Endothelial cell (in vitro differentiated cells): Measurements from ENCODE around the gene C4B. TPM values are rescaled to one million over a fixed set of nuclear protein-coding genes. Genes with fewer than 3 reads are reported as not detected.

Experiments
- DNase-seq: peaks from one replicate; pipeline ENCODE4 v3.0.0; 2021; ENCODE audit warnings: low spot score
- H3K27ac Mint-ChIP-seq: one replicate; pipeline ENCODE4 v1.8.0; 2021; ENCODE audit warnings: mixed read lengths, inconsistent platforms; ENCODE audit not compliant: unreplicated experiment
- H3K27me3 Mint-ChIP-seq: one replicate; pipeline ENCODE4 v1.8.0; 2021; ENCODE audit warnings: mild to moderate bottlenecking, moderate library complexity, mixed read lengths, inconsistent platforms; ENCODE audit not compliant: unreplicated experiment
- H3K36me3 Mint-ChIP-seq: one replicate; pipeline ENCODE4 v1.8.0; 2021; ENCODE audit warnings: mild to moderate bottlenecking, low read depth, mixed read lengths, inconsistent platforms; ENCODE audit not compliant: unreplicated experiment
- H3K4me1 Mint-ChIP-seq: one replicate; pipeline ENCODE4 v1.8.0; 2021; ENCODE audit warnings: mild to moderate bottlenecking, mixed read lengths, inconsistent platforms; ENCODE audit not compliant: unreplicated experiment
- H3K4me3 Mint-ChIP-seq: one replicate; pipeline ENCODE4 v1.8.0; 2021; ENCODE audit warnings: mild to moderate bottlenecking, mixed read lengths, inconsistent platforms; ENCODE audit not compliant: unreplicated experiment
- H3K9me3 Mint-ChIP-seq: one replicate; pipeline ENCODE4 v1.8.0; 2021; ENCODE audit warnings: mixed read lengths, inconsistent platforms; ENCODE audit not compliant: unreplicated experiment
- total RNA-seq: library from RNA; stranded (reverse); fragmentation: NEBNext Ultra II Directional; extraction: Animal tissue kit (Norgen Biotek cat#: 25700); gene quantifications from one replicate; pipeline ENCODE4 v1.2.1, GENCODE V29; 2021; ENCODE audit not compliant: unreplicated experiment
- TF ChIP-seq, protein P1 (sequence below): fragments of 200-600 bp; sonication (generic); IDR thresholded peaks from one replicate; pipeline ENCODE4 v1.5.0; 2021; ENCODE audit warnings: antibody characterized with exemption; ENCODE audit not compliant: unreplicated experiment

The C4B gene
- total RNA-seq, 1 donor from 2014 or later = 4.6 TPM

DNA sequence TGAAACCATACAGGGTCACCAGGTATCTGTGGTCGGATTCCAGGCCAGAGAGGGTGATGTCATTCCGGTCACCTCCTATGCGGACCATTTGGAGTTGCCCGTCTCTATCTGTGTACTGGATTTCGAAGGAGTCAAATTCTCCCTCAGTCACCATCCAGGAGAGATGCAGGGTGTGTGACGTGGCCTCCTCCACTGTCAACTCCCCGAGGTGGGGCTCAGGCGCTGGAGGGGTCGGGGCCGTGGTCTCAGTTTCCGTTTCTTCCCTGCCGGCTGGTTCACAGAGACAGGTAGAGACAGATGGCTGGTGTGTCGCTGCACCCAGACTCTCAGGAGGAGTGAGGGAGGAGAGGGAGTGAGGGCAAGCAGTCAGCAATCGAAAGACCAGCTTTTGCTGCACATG, 54.3 kb downstream of the C4B start:
- Mint-ChIP-seq H3K4me3 (no peak overlapping the region), H3K27me3 (peaks cover 2% of the 10 kb centered on the region), H3K4me1 (no peaks in the 10 kb centered on the region), H3K36me3 (no peaks in the 10 kb centered on the region), H3K27ac (no peak overlapping the region), H3K9me3 (no peaks in the 10 kb centered on the region)
- no peak for DNase-seq
- TF ChIP-seq, protein P1, sequence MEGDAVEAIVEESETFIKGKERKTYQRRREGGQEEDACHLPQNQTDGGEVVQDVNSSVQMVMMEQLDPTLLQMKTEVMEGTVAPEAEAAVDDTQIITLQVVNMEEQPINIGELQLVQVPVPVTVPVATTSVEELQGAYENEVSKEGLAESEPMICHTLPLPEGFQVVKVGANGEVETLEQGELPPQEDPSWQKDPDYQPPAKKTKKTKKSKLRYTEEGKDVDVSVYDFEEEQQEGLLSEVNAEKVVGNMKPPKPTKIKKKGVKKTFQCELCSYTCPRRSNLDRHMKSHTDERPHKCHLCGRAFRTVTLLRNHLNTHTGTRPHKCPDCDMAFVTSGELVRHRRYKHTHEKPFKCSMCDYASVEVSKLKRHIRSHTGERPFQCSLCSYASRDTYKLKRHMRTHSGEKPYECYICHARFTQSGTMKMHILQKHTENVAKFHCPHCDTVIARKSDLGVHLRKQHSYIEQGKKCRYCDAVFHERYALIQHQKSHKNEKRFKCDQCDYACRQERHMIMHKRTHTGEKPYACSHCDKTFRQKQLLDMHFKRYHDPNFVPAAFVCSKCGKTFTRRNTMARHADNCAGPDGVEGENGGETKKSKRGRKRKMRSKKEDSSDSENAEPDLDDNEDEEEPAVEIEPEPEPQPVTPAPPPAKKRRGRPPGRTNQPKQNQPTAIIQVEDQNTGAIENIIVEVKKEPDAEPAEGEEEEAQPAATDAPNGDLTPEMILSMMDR = no peak

DNA sequence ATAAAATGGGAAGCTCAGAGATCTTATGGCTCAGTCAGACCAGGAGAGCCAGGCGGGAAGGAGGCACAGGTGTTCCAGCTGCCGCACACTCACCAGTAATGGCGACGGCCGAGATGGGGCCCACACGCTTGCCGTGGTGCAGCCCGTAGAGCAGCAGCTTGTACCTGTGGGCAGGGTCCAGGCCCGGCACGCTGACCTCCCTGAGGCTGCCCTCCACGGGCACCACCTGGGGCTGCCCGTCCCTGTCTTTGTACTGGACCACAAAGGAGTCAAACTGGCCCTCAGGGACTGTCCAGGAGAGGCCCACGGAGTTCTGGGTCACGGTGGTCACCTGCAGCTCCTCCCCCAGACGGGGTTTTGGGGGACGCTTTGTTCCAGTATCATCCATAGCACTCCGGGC, 54.9 kb downstream of the C4B start:
- H3K9me3 Mint-ChIP-seq = no peaks in the 10 kb centered on the region
- DNase-seq = no peak
- H3K27me3 Mint-ChIP-seq = peaks cover 2% of the 10 kb centered on the region
- no peaks in the 10 kb centered on the region for H3K4me1 Mint-ChIP-seq
- H3K36me3 Mint-ChIP-seq = no peaks in the 10 kb centered on the region
- TF ChIP-seq, protein P1 = no peak
- no peak overlapping the region for H3K27ac Mint-ChIP-seq
- H3K4me3 Mint-ChIP-seq = no peak overlapping the region

DNA sequence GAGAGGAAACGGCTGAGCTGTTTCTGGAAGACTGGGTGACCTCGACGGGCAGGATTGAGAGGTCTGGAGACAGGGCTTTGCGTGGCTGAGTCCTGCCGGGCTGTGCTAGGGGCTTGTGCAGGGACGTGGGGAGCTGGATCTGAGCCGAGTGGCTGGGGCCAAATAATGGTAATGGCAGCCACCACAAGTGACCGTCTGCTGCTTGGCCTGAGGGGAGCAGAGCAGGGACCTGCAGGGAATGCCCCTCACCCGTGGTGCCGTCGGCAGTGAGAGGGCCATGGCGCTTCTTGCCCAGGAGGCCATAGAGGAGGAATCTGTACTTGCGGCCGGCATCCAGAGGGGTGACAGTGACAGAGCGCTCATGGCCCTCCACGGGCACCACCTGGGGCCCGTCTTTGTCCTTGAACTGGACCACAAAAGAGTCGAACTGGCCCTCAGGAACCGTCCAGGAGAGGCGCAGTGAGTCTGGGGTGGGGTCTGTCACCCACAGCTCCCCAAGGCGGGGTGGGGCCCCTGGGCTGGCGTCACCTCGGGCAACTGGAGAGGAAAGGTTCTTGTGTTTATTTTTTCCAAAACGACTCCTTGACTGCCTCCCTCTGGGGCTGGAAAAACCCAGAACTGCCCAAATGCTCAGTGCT, 55.4 kb downstream of the C4B start:
- H3K4me3 Mint-ChIP-seq = no peak overlapping the region
- H3K27me3 Mint-ChIP-seq = peaks cover 2% of the 10 kb centered on the region
- no peak for DNase-seq
- TF ChIP-seq, protein P1 = no peak
- H3K36me3 Mint-ChIP-seq = no peaks in the 10 kb centered on the region
- no peak overlapping the region for H3K27ac Mint-ChIP-seq
- H3K9me3 Mint-ChIP-seq = no peaks in the 10 kb centered on the region
- H3K4me1 Mint-ChIP-seq = no peaks in the 10 kb centered on the region

DNA sequence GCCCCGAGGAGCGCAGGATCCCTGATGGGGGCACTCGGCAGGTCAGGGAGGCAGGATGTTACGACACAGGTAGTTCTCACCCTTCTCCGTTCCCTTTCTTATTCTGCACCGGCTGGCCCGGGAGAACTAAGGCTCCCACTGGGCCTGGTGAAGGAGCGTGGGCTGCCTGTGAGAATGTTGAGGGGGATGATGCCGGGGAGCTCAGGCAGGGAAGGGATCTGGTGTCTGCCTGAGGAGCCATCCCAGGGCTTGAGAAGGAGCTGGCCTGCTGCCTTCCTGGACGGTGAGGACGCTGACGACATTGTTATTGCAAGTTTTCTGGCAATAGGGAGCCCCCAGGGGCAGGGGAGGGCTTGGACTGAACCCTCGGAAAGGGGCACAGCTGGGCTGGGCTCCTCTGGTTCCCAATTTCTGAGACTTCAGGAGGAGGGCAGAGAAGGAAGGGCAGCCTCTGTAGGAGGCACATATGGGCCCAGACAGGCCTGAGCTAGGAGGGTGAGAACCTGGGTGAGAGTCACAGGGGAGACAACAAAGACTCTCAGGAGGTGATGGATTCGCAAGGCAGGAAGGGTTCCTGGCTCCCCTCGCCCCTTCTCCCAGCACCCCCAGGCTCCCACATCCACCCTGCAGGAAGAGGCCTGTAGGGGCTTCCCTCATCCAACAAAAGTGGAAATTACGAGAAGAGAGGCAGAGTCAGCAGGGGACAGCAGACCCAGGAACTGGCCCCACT, 56.4 kb downstream of the C4B start:
- TF ChIP-seq, protein P1 = no peak
- no peak overlapping the region for H3K4me3 Mint-ChIP-seq
- no peak for DNase-seq
- no peak overlapping the region for H3K27ac Mint-ChIP-seq
- peaks cover 2% of the 10 kb centered on the region for H3K27me3 Mint-ChIP-seq
- H3K4me1 Mint-ChIP-seq = no peaks in the 10 kb centered on the region
- no peaks in the 10 kb centered on the region for H3K36me3 Mint-ChIP-seq
- H3K9me3 Mint-ChIP-seq = no peaks in the 10 kb centered on the region

DNA sequence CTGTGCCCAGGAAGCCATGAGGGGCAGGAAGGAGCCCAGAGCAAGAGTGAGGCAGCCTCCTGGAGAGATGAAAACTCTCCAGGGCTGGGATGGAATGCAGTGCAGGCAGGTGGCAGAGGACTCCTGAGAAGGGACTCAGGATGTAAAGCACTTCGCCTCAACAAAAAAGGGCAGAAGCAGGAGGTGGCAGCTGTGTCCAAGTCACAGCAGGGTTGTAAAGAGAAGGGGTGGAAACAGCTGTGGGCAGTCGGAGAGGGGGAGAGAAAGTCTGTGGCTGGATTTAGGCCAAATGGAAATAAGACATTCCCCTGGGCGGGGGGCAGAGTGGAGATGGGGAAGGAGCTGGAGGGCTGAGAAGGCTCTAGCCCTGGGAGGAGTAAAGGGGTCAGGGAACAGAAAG, 58.5 kb downstream of the C4B start:
- no peak overlapping the region for H3K27ac Mint-ChIP-seq

More for the DNA sequence above, 58.5 kb downstream of the C4B start:
- no peaks in the 10 kb centered on the region for H3K4me1 Mint-ChIP-seq
- no peaks in the 10 kb centered on the region for H3K9me3 Mint-ChIP-seq
- H3K4me3 Mint-ChIP-seq = no peak overlapping the region
- DNase-seq = no peak
- no peaks in the 10 kb centered on the region for H3K36me3 Mint-ChIP-seq
- TF ChIP-seq, protein P1 = no peak
- peaks cover 2% of the 10 kb centered on the region for H3K27me3 Mint-ChIP-seq
